ENCODE results near the gene PLAC9.

DNA sequence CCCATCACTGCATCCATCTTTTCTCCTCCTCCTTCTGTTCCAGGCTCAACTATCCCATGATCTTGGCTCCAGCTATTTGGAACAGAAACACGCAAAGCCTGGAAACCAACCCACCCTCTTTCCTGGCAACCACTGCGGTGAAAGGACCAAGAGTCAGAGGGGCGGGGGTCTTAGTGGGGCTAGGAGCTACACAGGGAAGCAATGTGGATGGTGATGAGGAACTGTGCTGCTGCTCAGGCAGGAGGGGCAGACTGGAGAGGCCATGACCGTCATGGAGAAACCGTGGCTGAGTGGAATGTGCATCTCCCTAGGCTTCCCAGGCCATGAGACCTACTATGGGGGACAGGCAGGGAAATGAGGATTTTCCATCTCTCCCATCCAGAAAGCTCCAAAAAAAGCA, 25.6 kb downstream of the PLAC9 start:
- TF ChIP-seq POLR2A (IDR thresholded peaks at IDR 0.05; ENCODE audit: low read depth, low read length) (no peak), POLR2AphosphoS5 (IDR thresholded peaks at IDR 0.05; ENCODE audit: low read depth, low read length) (no peak)
